Stimulated activated CD4-positive, alpha-beta T cell treated with anti-CD3 and anti-CD28 coated beads, TNF-alpha, amount 100 ng/mL, for 24 hours (primary cell): ENCODE results near the gene SDF4.

Experiments used
- DNase-seq, 3 experiments: peaks; one replicate each; pipeline ENCODE4 v3.0.0-alpha.2; 2020; ENCODE audit warnings: low read depth in 3 of 3

The SDF4 gene

GRCh38 chr1:1242461-1243265 lies 10.9 kb upstream of the SDF4 start:
- DNase-seq = no peak

DNA sequence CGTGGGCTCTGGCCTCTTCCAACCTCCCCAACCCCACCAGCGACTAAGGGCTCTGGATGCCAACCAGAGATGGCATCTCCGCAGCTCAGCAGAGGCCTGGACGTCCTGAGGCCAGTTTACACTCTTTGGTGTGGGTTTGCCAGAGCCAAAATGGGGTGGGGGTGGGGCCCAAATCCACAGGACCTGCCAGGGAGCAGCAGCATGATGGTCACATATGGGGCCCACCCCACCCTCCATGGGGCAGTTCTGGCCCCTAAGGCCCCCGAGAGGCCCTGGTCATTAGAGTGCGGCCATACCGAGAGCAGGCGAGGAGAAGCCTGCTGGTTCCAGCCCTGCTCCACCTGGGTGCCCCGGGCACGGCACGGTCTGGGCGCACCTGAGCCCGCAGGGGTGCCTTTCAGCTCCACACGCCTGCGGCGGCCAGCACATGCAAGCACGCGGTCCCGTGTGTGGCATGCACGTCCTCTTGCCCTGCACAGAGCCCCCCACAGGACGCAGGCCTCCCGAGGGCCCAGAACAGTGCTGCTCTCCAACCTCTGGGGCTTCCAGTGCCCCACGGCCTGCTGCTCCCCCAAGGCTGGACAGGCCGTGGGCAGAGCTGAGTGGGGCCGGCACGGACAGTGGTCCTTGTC lies 9.9 kb upstream of the SDF4 start:
- no peak for DNase-seq

DNA sequence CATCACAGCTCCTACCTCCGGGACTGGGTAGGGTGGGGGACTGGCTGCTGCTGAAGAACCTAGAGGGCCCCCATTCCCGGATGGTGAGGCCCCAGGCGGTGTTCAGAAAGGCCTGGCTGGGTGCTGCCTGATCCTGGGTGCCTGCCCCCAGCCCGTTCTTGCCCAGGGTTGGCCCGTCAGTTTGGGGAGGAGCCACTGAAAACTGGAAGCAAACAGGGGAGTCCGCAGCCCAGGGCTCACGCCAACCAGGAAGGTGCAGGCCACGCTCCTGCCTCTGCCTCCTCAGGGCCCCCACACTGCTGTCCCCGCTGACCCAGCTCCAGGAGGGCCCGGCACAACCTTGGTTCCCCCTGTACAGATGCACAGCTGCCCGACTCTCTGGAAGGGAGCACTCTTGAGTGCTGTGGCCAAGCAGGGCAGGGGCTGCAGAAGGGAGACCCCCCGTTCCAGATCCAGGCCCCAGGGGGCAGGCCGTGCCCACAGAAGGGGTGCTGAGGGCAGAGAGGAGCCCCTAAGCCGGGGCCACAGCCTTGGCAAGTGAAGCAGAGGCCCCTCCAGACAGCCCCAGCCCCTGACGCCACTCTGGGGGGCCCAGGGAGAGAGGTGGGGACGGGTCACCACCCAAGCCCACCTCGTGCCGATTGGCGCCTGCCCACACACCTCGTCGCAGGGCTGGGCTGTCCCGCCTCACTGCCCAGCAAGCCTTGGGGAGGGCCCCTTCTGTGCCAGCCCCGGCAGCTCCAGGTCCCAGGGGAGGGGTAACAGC lies 9.2 kb upstream of the SDF4 start:
- no peak for DNase-seq

DNA sequence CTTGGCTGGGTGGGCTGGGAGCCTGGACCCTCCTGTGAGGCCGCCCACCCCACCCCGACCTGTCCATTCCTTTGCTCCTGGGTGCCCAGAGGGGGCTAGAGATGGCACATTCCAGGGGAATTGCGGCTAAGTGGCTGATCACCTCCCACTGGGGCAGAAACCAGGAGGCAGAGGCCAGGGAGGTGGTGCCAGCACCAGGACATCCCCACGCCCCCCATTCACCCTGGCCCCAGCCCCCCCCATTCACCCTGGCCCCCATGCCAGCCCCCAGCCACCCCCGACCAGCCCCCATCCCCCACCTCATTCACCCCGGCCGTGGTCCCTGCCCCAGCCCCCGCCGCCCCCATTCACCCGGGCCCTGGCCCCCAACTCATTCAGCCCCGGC lies 8.5 kb upstream of the SDF4 start:
- DNase-seq = no peak

GRCh38 chr1:1239614-1240347 lies 8.0 kb upstream of the SDF4 start:
- no peak for DNase-seq

DNA sequence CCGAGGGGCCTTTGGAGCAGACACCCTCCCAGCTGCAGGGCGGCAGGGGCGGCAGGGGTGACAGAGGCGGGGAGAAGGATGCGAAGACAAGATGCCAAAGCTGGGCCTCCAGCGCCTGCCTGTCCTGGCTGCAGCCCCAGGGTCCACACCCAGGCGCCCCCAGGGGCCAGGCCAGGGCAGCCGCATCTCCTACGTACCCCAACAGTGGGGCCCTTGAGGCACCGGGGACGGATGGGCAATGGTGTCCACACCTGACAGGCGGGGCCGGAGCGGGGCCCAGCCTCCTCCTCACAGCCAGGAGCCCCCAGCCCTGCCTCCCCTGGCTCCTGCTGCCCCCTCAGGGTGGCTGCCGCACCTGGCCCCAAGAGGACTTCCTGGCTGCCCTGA lies 7.4 kb upstream of the SDF4 start:
- DNase-seq = no peak

GRCh38 chr1:1238702-1239178 lies 6.9 kb upstream of the SDF4 start:
- DNase-seq = no peak

GRCh38 chr1:1237874-1238701 lies 6.3 kb upstream of the SDF4 start:
- no peak for DNase-seq

GRCh38 chr1:1236945-1237873 lies 5.4 kb upstream of the SDF4 start:
- DNase-seq = no peak

DNA sequence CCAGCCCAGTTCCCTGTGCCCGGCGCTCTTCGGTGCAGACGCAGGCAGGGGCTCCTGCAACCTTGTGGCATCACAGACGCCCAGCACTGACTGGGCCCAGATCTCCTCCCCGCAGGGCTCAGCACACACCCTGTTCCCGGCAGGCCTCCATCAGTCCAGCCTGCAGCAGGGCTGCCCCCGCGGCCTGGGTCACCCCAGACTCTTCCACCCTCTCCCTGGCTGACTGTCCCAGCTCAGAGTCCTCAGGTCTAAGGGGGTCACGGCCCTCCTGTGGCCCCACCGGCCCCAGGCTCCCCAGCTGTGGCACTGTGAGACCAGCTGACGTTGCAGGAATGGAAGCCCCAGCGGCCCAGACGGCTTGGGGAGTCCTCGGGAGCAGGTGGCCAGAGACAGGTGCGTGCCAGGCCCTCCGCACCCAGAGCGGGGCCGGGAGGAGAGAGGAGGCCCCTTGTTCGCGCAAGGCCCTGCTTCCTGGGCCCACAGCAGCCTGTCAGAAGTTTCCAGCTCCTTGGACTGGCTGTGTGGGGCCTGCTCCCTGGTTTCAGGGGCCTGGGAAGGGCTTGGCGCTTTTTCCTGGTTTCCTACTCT lies 4.5 kb upstream of the SDF4 start:
- no peak for DNase-seq

GRCh38 chr1:1235016-1235744 lies 3.4 kb upstream of the SDF4 start:
- DNase-seq = no peak

DNA sequence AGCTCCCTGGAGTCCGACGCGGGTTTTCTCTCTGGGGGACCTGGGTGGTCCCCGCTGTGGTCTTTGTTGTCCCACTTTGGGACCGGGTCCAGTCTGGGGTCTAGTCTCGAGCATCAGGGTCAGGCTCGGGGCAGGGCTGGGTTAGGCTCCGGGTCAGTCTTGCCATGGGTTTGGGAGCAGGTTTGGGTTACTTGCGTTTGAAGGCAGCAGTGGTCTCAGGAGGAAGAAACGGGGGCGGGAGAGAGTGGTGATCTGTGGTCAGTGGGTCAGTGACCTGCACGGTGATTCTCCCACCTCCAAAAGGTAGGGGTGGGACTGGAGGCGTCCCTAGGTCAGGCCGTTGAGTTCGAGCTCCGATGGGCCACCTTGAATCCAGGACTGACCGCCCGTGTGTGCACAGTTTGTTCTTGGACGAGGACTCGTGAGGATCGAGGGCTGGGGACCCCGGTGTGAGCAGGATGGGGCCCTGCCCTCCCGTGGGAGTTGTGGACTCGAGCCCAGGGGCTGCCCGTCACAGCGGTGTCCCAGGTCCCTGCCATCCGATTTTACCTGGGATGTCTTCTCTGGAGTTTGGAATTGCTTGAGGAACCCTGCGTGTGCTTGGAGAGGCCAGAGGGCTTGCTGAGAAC lies 2.5 kb upstream of the SDF4 start:
- DNase-seq = no peak

- DNase-seq = no peak
Measured at GRCh38 chr1:1233567-1233892, 1.7 kb upstream of the SDF4 start.

DNA sequence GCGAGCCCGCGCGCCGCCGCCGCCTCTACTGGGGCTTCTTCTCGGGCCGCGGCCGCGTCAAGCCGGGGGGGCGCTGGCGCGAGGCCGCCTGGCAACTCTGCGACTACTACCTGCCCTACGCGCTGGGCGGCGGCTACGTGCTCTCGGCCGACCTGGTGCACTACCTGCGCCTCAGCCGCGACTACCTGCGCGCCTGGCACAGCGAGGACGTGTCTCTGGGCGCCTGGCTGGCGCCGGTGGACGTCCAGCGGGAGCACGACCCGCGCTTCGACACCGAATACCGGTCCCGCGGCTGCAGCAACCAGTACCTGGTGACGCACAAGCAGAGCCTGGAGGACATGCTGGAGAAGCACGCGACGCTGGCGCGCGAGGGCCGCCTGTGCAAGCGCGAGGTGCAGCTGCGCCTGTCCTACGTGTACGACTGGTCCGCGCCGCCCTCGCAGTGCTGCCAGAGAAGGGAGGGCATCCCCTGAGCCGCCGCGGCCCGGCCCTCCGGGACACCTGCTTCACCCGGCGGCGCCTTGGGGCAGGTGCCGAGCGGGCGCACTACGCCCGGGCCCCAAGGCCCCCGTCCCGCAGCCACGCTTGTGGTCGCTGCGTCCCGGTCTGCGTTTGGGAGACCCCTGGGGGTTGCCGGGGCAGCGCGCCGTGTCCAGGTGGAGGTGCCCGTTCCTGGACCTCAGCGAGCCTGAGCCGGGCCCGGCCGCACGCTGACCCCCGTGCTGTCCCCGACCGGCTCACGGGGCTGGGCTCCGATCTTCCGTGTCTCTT lies 1.2 kb upstream of the SDF4 start:
- DNase-seq = no peak

DNA sequence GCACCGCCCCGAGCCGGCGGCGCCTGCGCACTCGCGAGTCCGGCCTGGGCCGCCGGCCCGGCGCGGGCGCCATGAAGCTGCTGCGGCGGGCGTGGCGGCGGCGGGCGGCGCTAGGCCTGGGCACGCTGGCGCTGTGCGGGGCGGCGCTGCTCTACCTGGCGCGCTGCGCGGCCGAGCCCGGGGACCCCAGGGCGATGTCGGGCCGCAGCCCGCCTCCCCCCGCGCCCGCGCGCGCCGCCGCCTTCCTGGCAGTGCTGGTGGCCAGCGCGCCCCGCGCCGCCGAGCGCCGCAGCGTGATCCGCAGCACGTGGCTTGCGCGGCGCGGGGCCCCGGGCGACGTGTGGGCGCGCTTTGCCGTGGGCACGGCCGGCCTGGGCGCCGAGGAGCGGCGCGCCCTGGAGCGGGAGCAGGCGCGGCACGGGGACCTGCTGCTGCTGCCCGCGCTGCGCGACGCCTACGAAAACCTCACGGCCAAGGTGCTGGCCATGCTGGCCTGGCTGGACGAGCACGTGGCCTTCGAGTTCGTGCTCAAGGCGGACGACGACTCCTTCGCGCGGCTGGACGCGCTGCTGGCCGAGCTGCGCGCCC lies 501 bp upstream of the SDF4 start, which contains the start of gene B3GALT6:
TSS of gene B3GALT6 (plus strand) at position 30 of the 588 bp plus-strand sequence. CDS start at position 72, 42 bp downstream.
- DNase-seq = no peak

DNA sequence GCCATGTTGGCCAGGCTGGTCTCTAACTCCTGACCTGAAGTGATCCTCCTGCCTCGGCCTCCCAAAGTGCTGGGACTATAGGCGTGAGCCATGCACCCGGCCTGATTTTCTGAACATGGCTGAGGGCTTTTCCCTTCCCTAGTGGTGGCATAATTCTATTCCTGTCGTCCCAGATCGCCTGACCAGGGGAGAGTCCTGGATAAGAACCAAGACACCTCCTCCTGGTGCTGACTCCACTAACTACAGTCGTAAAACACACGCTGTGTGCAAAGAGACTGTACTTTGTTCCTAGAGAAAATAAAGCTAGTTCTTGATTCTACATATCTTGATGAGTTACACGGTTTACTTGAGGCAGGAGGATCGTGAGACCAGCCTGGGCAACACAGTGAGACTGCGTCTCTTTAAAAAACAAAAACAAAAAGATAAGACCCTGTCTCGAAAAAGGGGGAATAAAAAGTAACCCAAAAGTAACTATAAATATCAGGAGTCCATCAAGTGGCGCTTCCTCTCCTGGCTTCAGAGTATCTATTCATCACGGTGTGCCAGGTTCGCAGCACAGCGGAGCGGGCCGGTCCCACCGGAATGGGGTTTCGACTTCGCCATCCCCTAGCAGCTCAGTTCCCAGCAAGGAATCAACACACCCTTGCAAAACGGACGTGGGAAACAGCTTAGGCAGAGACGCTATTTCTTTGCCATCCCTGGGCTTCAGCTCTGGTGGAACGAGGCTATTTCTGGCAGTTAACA lies 973 bp downstream of the SDF4 start:
- no peak for DNase-seq

GRCh38 chr1:1229770-1230169 lies 2.0 kb downstream of the SDF4 start:
- no peak for DNase-seq
